K562 (cell line): Measurements from ENCODE around the gene ERCC2. TPM values are rescaled to one million over a fixed set of nuclear protein-coding genes. Genes with fewer than 3 reads are reported as not detected.
A peak's percentile ranks its signal among the peaks of the same experiment; 100 is the strongest.

ENCODE experiments used
- ASH1L ChIP-seq: fragments of 450-650 bp; IDR thresholded peaks from 2 replicates; pipeline ENCODE4 v1.6.1; 2018; ENCODE audit warnings: borderline replicate concordance, mild to moderate bottlenecking, low read depth; ENCODE audit not compliant: partially characterized antibody
- CREM ChIP-seq: IDR thresholded peaks from 2 replicates; pipeline ENCODE4 v1.6.1; 2014; ENCODE audit warnings: antibody characterized with exemption, low read depth
- HIVEP1 ChIP-seq: fragments of 250-450 bp; sonication (Bioruptor Pico); IDR thresholded peaks from 2 replicates; pipeline ENCODE4 v1.4.0; 2020; ENCODE audit warnings: mild to moderate bottlenecking
- JUND ChIP-seq, 2 experiments: IDR thresholded peaks; 2 replicates in 1 of 2; 3 replicates in 1 of 2; pipeline ENCODE4 v1.6.1; 2011; ENCODE audit warnings: borderline replicate concordance in 2 of 2, low read depth in 2 of 2, low read length in 2 of 2, improper control_type of control experiment in 1 of 2, missing biosample characterization in 1 of 2, missing genetic modification characterization in 1 of 2, missing genetic modification reagents in 1 of 2
- LEF1 ChIP-seq: fragments of 450-650 bp; IDR thresholded peaks from 2 replicates; pipeline ENCODE4 v1.6.1; 2016; ENCODE audit warnings: mild to moderate bottlenecking
- MEF2D ChIP-seq: conservative IDR thresholded peaks from 2 replicates; pipeline ENCODE4 v1.6.1; 2016; ENCODE audit warnings: low read depth, missing genetic modification characterization, missing compliant biosample characterization
- NFIX ChIP-seq: fragments of 250-450 bp; sonication (Bioruptor Pico); IDR thresholded peaks from 2 replicates; pipeline ENCODE4 v1.4.0; 2020; ENCODE audit warnings: low read depth, mild to moderate bottlenecking, moderate library complexity
- NR3C1 ChIP-seq: sonication (generic); formaldehyde crosslinking; IDR thresholded peaks from 2 replicates; pipeline ENCODE4 v1.8.1; 2022; ENCODE audit warnings: missing genetic modification reagents
- PML ChIP-seq: IDR thresholded peaks from 2 replicates; pipeline ENCODE4 v1.6.1; 2012; ENCODE audit warnings: low read length, inconsistent platforms
- POLR2AphosphoS2 ChIP-seq: IDR thresholded peaks from 2 replicates; pipeline ENCODE4 v1.6.1; 2012; ENCODE audit warnings: low read length, improper control_type of control experiment
- SAP30 ChIP-seq: fragments of 200-600 bp; sonication (generic); IDR thresholded peaks from 2 replicates; pipeline ENCODE4 v1.6.1; 2012; ENCODE audit warnings: borderline replicate concordance, low read depth, mild to moderate bottlenecking, moderate library complexity, low read length, control low read depth, inconsistent platforms; ENCODE audit not compliant: insufficient read depth, poor library complexity, severe bottlenecking
- ZKSCAN1 ChIP-seq: fragments of 150-350 bp; IDR thresholded peaks from 2 replicates; pipeline ENCODE4 v1.6.1; 2016; ENCODE audit warnings: low read depth, low read length
- ZNF140 ChIP-seq: fragments of 250-450 bp; sonication (Bioruptor Pico); IDR thresholded peaks from 2 replicates; pipeline ENCODE4 v1.8.0; 2021; ENCODE audit warnings: moderate library complexity, mild to moderate bottlenecking, inconsistent platforms
- ZNF668 ChIP-seq: fragments of 250-450 bp; sonication (Bioruptor Pico); IDR thresholded peaks from 2 replicates; pipeline ENCODE4 v1.8.0; 2022; ENCODE audit warnings: mild to moderate bottlenecking, inconsistent platforms
- ZNF79 ChIP-seq: fragments of 250-450 bp; sonication (Bioruptor Pico); IDR thresholded peaks from 2 replicates; pipeline ENCODE4 v1.4.0; 2020; ENCODE audit warnings: low read depth, mild to moderate bottlenecking, moderate library complexity
- ZZZ3 ChIP-seq: fragments of 450-650 bp; IDR thresholded peaks from 2 replicates; pipeline ENCODE4 v1.6.1; 2016; ENCODE audit warnings: antibody characterized with exemption, mild to moderate bottlenecking, moderate library complexity
- polyA plus RNA-seq, 8 experiments: library from polyadenylated mRNA; depleted of rRNA in 4 of 8; stranded (reverse) in 5 of 8; unstranded in 3 of 8; fragments of >200 nt; fragmentation: Nextera tagmentation in 2 of 8; fragmentation: Illumina TruSeq in 1 of 8; extraction: Ambion mirVana in 2 of 8; extraction: Trizol in 1 of 8; gene quantifications; 2 replicates each; pipeline versions ENCODE4 v1.2.1 to v1.2.3, GENCODE V29; 2011 to 2014; ENCODE audit warnings: inconsistent platforms in 1 of 8, missing spikeins in 1 of 8
- total RNA-seq, 7 experiments: library from RNA; depleted of rRNA in 6 of 7; stranded (reverse); fragments of >200 nt in 6 of 7; fragmentation: Illumina TruSeq in 2 of 7; extraction: Trizol in 2 of 7; gene quantifications; 2 replicates each; pipeline versions ENCODE4 v1.2.1 to v1.2.3, GENCODE V29; 2011 to 2021; ENCODE audit warnings: low replicate concordance in 1 of 7
- TF ChIP-seq, protein P1 (sequence below), 2 experiments: fragments of 450-650 bp; conservative IDR thresholded peaks; 2 replicates each; pipeline ENCODE4 v1.6.1; 2017; ENCODE audit warnings: mild to moderate bottlenecking in 2 of 2, moderate library complexity in 2 of 2
- TF ChIP-seq, protein P2 (sequence below): sonication (generic); formaldehyde crosslinking; IDR thresholded peaks from 2 replicates; pipeline ENCODE4 v1.8.1; 2023; ENCODE audit warnings: missing genetic modification reagents, mild to moderate bottlenecking, borderline replicate concordance
- TF ChIP-seq, protein P3 (sequence below): sonication (generic); formaldehyde crosslinking; IDR thresholded peaks from 2 replicates; pipeline ENCODE4 v1.8.0; 2023; ENCODE audit warnings: mild to moderate bottlenecking, missing genetic modification reagents

Gene ERCC2
- total and polyA plus RNA-seq, 9 of the 15 experiments (the other 6 are each of a cell fraction or from before 2014, with no cell fraction given), result 2.2 to 55.9 (median 23.4) TPM

DNA sequence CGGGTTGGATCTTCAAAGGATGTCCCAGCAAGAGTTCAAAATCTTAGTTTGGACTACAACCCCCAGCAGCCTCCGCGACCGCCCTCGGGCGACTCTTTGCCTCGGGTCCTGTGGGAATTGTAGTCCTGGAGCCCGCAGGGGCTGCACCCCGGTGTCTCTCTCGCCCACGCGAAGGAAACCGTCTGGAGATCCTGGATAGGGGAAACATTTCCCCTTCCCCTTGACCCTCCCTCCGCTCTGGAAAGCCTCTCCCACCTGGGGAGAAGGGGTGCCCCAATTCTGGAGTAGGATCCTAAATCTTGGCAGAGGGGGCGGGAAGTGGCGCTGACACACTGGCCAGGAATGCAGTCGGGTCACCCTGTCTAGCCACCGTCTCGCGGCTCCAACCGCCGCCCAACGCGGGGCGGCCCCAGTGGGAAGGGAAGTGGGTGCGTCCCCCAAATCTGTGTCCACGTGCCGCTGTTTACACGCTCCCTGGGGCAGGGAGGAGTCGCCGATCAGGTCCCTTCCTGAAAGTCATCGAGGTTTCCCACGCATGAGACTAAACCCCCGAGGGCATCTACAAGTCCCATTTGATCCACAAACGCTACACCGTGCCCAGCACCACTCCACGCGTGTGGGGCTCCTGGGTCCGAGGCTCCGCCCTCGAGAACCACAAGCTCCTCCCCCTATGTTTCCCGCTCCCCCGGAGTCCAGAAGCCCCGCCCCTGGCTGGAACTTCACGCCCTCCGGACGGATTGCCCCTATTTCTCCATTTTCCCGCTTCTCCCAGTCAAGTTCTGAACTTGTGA, 35.3 kb upstream of the ERCC2 start (continued):
- TF ChIP-seq POLR2AphosphoS2 (no peak), HIVEP1 (0 out of 2 replicates have a peak, but pooled peaks have one; percentile 60), ZKSCAN1 (0 out of 2 replicates have a peak, but pooled peaks have one; percentile 33), ZNF668 (CRISPR knock-in tag) (no peak), JUND (IDR thresholded peaks at IDR 0.05; ENCODE audit: borderline replicate concordance, low read depth, low read length) (peak; percentile 67; the same call in 1 of the 2 replicates), JUND (tag; IDR thresholded peaks at IDR 0.05; ENCODE audit: borderline replicate concordance, low read depth, low read length) (peak; percentile 64; the same call in 2 of the 3 replicates), NFIX (CRISPR knock-in tag) (no peak), LEF1 (peak; percentile 28), CREM (peak; percentile 65), SAP30 (peak; percentile 92), ZNF140 (CRISPR knock-in tag) (no peak), ZZZ3 (no peak), PML (no peak; the same call in 1 of the 2 replicates), MEF2D (tag) (no peak), ASH1L (no peak), NR3C1 (CRISPR knock-in tag) (no peak), ZNF79 (CRISPR knock-in tag) (no peak)
- TF ChIP-seq, protein P1, sequence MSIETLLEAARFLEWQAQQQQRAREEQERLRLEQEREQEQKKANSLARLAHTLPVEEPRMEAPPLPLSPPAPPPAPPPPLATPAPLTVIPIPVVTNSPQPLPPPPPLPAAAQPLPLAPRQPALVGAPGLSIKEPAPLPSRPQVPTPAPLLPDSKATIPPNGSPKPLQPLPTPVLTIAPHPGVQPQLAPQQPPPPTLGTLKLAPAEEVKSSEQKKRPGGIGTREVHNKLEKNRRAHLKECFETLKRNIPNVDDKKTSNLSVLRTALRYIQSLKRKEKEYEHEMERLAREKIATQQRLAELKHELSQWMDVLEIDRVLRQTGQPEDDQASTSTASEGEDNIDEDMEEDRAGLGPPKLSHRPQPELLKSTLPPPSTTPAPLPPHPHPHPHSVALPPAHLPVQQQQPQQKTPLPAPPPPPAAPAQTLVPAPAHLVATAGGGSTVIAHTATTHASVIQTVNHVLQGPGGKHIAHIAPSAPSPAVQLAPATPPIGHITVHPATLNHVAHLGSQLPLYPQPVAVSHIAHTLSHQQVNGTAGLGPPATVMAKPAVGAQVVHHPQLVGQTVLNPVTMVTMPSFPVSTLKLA (conservative IDR thresholded peaks at IDR 0.05), result peak; percentile 99
- TF ChIP-seq, protein P2, sequence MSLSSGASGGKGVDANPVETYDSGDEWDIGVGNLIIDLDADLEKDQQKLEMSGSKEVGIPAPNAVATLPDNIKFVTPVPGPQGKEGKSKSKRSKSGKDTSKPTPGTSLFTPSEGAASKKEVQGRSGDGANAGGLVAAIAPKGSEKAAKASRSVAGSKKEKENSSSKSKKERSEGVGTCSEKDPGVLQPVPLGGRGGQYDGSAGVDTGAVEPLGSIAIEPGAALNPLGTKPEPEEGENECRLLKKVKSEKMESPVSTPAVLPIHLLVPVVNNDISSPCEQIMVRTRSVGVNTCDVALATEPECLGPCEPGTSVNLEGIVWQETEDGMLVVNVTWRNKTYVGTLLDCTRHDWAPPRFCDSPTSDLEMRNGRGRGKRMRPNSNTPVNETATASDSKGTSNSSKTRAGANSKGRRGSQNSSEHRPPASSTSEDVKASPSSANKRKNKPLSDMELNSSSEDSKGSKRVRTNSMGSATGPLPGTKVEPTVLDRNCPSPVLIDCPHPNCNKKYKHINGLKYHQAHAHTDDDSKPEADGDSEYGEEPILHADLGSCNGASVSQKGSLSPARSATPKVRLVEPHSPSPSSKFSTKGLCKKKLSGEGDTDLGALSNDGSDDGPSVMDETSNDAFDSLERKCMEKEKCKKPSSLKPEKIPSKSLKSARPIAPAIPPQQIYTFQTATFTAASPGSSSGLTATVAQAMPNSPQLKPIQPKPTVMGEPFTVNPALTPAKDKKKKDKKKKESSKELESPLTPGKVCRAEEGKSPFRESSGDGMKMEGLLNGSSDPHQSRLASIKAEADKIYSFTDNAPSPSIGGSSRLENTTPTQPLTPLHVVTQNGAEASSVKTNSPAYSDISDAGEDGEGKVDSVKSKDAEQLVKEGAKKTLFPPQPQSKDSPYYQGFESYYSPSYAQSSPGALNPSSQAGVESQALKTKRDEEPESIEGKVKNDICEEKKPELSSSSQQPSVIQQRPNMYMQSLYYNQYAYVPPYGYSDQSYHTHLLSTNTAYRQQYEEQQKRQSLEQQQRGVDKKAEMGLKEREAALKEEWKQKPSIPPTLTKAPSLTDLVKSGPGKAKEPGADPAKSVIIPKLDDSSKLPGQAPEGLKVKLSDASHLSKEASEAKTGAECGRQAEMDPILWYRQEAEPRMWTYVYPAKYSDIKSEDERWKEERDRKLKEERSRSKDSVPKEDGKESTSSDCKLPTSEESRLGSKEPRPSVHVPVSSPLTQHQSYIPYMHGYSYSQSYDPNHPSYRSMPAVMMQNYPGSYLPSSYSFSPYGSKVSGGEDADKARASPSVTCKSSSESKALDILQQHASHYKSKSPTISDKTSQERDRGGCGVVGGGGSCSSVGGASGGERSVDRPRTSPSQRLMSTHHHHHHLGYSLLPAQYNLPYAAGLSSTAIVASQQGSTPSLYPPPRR (CRISPR knock-in tag), result peak; percentile 77; the same call in 1 of the 2 replicates
- TF ChIP-seq, protein P3, sequence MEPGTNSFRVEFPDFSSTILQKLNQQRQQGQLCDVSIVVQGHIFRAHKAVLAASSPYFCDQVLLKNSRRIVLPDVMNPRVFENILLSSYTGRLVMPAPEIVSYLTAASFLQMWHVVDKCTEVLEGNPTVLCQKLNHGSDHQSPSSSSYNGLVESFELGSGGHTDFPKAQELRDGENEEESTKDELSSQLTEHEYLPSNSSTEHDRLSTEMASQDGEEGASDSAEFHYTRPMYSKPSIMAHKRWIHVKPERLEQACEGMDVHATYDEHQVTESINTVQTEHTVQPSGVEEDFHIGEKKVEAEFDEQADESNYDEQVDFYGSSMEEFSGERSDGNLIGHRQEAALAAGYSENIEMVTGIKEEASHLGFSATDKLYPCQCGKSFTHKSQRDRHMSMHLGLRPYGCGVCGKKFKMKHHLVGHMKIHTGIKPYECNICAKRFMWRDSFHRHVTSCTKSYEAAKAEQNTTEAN (CRISPR knock-in tag), result no peak
